ENCODE results near the gene ZSCAN20. TPM values are rescaled to one million over a fixed set of nuclear protein-coding genes. Genes with fewer than 3 reads are reported as not detected.

Gene ZSCAN20
- total and polyA plus RNA-seq, 2 experiments from 2014 or later: 0.91 to 4.9 TPM

- TF ChIP-seq, protein P1, sequence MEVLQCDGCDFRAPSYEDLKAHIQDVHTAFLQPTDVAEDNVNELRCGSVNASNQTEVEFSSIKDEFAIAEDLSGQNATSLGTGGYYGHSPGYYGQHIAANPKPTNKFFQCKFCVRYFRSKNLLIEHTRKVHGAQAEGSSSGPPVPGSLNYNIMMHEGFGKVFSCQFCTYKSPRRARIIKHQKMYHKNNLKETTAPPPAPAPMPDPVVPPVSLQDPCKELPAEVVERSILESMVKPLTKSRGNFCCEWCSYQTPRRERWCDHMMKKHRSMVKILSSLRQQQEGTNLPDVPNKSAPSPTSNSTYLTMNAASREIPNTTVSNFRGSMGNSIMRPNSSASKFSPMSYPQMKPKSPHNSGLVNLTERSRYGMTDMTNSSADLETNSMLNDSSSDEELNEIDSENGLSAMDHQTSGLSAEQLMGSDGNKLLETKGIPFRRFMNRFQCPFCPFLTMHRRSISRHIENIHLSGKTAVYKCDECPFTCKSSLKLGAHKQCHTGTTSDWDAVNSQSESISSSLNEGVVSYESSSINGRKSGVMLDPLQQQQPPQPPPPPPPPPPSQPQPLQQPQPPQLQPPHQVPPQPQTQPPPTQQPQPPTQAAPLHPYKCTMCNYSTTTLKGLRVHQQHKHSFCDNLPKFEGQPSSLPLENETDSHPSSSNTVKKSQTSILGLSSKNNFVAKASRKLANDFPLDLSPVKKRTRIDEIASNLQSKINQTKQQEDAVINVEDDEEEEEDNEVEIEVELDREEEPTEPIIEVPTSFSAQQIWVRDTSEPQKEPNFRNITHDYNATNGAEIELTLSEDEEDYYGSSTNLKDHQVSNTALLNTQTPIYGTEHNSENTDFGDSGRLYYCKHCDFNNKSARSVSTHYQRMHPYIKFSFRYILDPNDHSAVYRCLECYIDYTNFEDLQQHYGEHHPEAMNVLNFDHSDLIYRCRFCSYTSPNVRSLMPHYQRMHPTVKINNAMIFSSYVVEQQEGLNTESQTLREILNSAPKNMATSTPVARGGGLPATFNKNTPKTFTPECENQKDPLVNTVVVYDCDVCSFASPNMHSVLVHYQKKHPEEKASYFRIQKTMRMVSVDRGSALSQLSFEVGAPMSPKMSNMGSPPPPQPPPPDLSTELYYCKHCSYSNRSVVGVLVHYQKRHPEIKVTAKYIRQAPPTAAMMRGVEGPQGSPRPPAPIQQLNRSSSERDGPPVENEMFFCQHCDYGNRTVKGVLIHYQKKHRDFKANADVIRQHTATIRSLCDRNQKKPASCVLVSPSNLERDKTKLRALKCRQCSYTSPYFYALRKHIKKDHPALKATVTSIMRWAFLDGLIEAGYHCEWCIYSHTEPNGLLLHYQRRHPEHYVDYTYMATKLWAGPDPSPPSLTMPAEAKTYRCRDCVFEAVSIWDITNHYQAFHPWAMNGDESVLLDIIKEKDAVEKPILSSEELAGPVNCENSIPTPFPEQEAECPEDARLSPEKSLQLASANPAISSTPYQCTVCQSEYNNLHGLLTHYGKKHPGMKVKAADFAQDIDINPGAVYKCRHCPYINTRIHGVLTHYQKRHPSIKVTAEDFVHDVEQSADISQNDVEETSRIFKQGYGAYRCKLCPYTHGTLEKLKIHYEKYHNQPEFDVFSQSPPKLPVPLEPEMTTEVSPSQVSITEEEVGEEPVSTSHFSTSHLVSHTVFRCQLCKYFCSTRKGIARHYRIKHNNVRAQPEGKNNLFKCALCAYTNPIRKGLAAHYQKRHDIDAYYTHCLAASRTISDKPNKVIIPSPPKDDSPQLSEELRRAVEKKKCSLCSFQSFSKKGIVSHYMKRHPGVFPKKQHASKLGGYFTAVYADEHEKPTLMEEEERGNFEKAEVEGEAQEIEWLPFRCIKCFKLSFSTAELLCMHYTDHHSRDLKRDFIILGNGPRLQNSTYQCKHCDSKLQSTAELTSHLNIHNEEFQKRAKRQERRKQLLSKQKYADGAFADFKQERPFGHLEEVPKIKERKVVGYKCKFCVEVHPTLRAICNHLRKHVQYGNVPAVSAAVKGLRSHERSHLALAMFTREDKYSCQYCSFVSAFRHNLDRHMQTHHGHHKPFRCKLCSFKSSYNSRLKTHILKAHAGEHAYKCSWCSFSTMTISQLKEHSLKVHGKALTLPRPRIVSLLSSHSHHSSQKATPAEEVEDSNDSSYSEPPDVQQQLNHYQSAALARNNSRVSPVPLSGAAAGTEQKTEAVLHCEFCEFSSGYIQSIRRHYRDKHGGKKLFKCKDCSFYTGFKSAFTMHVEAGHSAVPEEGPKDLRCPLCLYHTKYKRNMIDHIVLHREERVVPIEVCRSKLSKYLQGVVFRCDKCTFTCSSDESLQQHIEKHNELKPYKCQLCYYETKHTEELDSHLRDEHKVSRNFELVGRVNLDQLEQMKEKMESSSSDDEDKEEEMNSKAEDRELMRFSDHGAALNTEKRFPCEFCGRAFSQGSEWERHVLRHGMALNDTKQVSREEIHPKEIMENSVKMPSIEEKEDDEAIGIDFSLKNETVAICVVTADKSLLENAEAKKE (CRISPR knock-in tag; IDR thresholded peaks at IDR 0.05): no peak
- no peak for TF ChIP-seq CREB1 (CRISPR knock-in tag; IDR thresholded peaks at IDR 0.05; ENCODE audit: low read depth)
- TF ChIP-seq ZNF331 (CRISPR knock-in tag; IDR thresholded peaks at IDR 0.05; ENCODE audit: low read depth): no peak
- TF ChIP-seq, protein P2, sequence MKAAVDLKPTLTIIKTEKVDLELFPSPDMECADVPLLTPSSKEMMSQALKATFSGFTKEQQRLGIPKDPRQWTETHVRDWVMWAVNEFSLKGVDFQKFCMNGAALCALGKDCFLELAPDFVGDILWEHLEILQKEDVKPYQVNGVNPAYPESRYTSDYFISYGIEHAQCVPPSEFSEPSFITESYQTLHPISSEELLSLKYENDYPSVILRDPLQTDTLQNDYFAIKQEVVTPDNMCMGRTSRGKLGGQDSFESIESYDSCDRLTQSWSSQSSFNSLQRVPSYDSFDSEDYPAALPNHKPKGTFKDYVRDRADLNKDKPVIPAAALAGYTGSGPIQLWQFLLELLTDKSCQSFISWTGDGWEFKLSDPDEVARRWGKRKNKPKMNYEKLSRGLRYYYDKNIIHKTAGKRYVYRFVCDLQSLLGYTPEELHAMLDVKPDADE (IDR thresholded peaks at IDR 0.05): no peak
Measured at GRCh38 chr1:33435096-33435820, 37.2 kb upstream of the ZSCAN20 start (continued).

- Histone ChIP-seq H3K4me2 (no peak overlapping the region), H2AFZ (no peak overlapping the region), H4K20me1 (replicated peaks; ENCODE audit: insufficient read depth) (no peaks in the 10 kb centered on the region), H3K79me2 (replicated peaks; ENCODE audit: insufficient read depth) (no peaks in the 10 kb centered on the region), H3K27me3 (ENCODE audit: insufficient read depth) (peaks cover 5% of the 10 kb centered on the region), H3K4me3 (no peak overlapping the region), H3F3A (replicated peaks; ENCODE audit: low read depth) (no peaks in the 10 kb centered on the region), H3K9me2 (ENCODE audit: insufficient read depth) (no peaks in the 10 kb centered on the region), H3K36me3 (ENCODE audit: insufficient read depth) (no peaks in the 10 kb centered on the region), H3K4me1 (ENCODE audit: insufficient read depth) (peaks cover 5% of the 10 kb centered on the region; the same call in 1 of the 2 replicates), H3K27ac (ENCODE audit: low read depth) (no peak overlapping the region)
- no peak overlapping the region for H3K4me3 Mint-ChIP-seq
- peaks cover 16% of the 10 kb centered on the region for H3K4me1 Mint-ChIP-seq
- no peaks in the 10 kb centered on the region for H3K9me3 Mint-ChIP-seq
- DNase-seq (ENCODE audit: low spot score) (no peak), ATAC-seq (no peak)
- no peaks in the 10 kb centered on the region for H3K36me3 Mint-ChIP-seq (ENCODE audit: low read depth)
- H3K27me3 Mint-ChIP-seq (ENCODE audit: insufficient read depth, low read depth, poor library complexity): peaks cover 5% of the 10 kb centered on the region
- no peak overlapping the region for H3K27ac Mint-ChIP-seq
- no peak for TF ChIP-seq STAT1 (IDR thresholded peaks at IDR 0.05; ENCODE audit: unreplicated experiment)
- TF ChIP-seq, protein P2 (IDR thresholded peaks at IDR 0.05): no peak
- TF ChIP-seq ZNF114 (CRISPR knock-in tag; IDR thresholded peaks at IDR 0.05): no peak
- TF ChIP-seq ZNF331 (CRISPR knock-in tag; IDR thresholded peaks at IDR 0.05; ENCODE audit: low read depth): no peak
- no peak for TF ChIP-seq EZH2 (IDR thresholded peaks at IDR 0.05; ENCODE audit: low read depth, unreplicated experiment)
Measured at GRCh38 chr1:33436557-33437285, 35.7 kb upstream of the ZSCAN20 start.

All from GM23338 (cell line).